ENCODE measurements around the gene DEF6.
"Not testable (repeated sequence)": the region's sequence is repeated elsewhere in the genome, so short reads cannot be mapped to it uniquely, and the experiment has no call there.

DEF6 gene

GRCh38 chr6:35311390-35312075 lies 13.9 kb downstream of the DEF6 start:
- ATAC-seq, result peak; percentile 68 to 70

GRCh38 chr6:35312076-35312800 lies 14.6 kb downstream of the DEF6 start:
- ATAC-seq, result no peak

GRCh38 chr6:35312807-35313206 lies 15.2 kb downstream of the DEF6 start:
- ATAC-seq, result no peak

GRCh38 chr6:35317483-35318195 lies 20.0 kb downstream of the DEF6 start:
- no peak for ATAC-seq

- ATAC-seq, result no peak
Observed at GRCh38 chr6:35318196-35319171, 20.9 kb downstream of the DEF6 start.

- ATAC-seq, result no peak
Observed at GRCh38 chr6:35319346-35320030, 21.9 kb downstream of the DEF6 start.

- ATAC-seq, result no peak
Observed at GRCh38 chr6:35320031-35320410, 22.4 kb downstream of the DEF6 start.

- no peak for ATAC-seq
Observed at GRCh38 chr6:35321091-35321490, 23.5 kb downstream of the DEF6 start.

GRCh38 chr6:35327349-35328027 lies 29.9 kb downstream of the DEF6 start:
- peak; percentile 85 to 91 for ATAC-seq

GRCh38 chr6:35328108-35328723 lies 30.6 kb downstream of the DEF6 start:
- ATAC-seq, result no peak

GRCh38 chr6:35328965-35329364 lies 31.3 kb downstream of the DEF6 start:
- not testable (repeated sequence) for ATAC-seq

GRCh38 chr6:35330541-35331119 lies 33.0 kb downstream of the DEF6 start:
- no peak for ATAC-seq

- peak; percentile 49 to 56 for ATAC-seq
Observed at GRCh38 chr6:35332074-35332887, 34.7 kb downstream of the DEF6 start.

GRCh38 chr6:35341557-35341956 lies 43.9 kb downstream of the DEF6 start:
- no peak for ATAC-seq

- peak; percentile 98 to 99 for ATAC-seq
Observed at GRCh38 chr6:35342258-35343091, 44.9 kb downstream of the DEF6 start, which contains the start of gene PPARD. TSS of gene PPARD (plus strand) at chr6:35342558. CDS start at chr6:35411088, 68,530 bp downstream.

GRCh38 chr6:35343092-35343834 lies 45.6 kb downstream of the DEF6 start:
- ATAC-seq, result no peak

- no peak for ATAC-seq
Observed at GRCh38 chr6:35343835-35344550, 46.4 kb downstream of the DEF6 start.
